ENCODE measurements around the gene TMED8. TPM values are rescaled to one million over a fixed set of nuclear protein-coding genes. Genes with fewer than 3 reads are reported as not detected.

Gene TMED8
- total RNA-seq, 1 experiment from 2014 or later, result 14.2 TPM

GRCh38 chr14:77305696-77306095, 71.2 kb downstream of the TMED8 start:
- CTCF ChIA-PET, result interaction anchor here (1.2 kb wide), 1 partner anchor 15 kb away, joined by 3 read pairs; no protein-coding TSS in a partner anchor
- POLR2A ChIA-PET, result no interaction called here
- Mint-ChIP-seq H3K27me3 (ENCODE audit: low read depth) (no peaks in the 10 kb centered on the region), H3K4me3 (no peak overlapping the region), H3K4me1 (peaks cover 2% of the 10 kb centered on the region; the same call in 1 of the 2 replicates), H3K27ac (no peak overlapping the region), H3K9me3 (no peaks in the 10 kb centered on the region), H3K36me3 (no peaks in the 10 kb centered on the region)
- ATAC-seq (no peak), DNase-seq (ENCODE audit: low spot score) (no peak)
- TF ChIP-seq CDX4 (CRISPR knock-in tag; IDR thresholded peaks at IDR 0.05; ENCODE audit: borderline replicate concordance), result no peak
- no peak for TF ChIP-seq SP1 (CRISPR knock-in tag; conservative IDR thresholded peaks at IDR 0.05)
- no peak for TF ChIP-seq ZNF416 (CRISPR knock-in tag; IDR thresholded peaks at IDR 0.05)
- no peak for TF ChIP-seq ZBTB21 (CRISPR knock-in tag; IDR thresholded peaks at IDR 0.05; ENCODE audit: borderline replicate concordance)
- no peak for TF ChIP-seq ETV6 (CRISPR knock-in tag; IDR thresholded peaks at IDR 0.05)
- TF ChIP-seq ZNF121 (CRISPR knock-in tag; IDR thresholded peaks at IDR 0.05), result no peak
- TF ChIP-seq FOXJ3 (CRISPR knock-in tag; IDR thresholded peaks at IDR 0.05; ENCODE audit: borderline replicate concordance), result no peak
- no peak for TF ChIP-seq ERG (CRISPR knock-in tag; IDR thresholded peaks at IDR 0.05)
- TF ChIP-seq MLX (CRISPR knock-in tag; IDR thresholded peaks at IDR 0.05), result no peak
- no peak for TF ChIP-seq NFE2L1 (CRISPR knock-in tag; IDR thresholded peaks at IDR 0.05)
- TF ChIP-seq ESRRA (CRISPR knock-in tag; IDR thresholded peaks at IDR 0.05; ENCODE audit: borderline replicate concordance), result no peak

- H3K9me3 Mint-ChIP-seq, result no peaks in the 10 kb centered on the region
- H3K27me3 Mint-ChIP-seq (ENCODE audit: low read depth), result no peaks in the 10 kb centered on the region
- H3K36me3 Mint-ChIP-seq, result no peaks in the 10 kb centered on the region; the same call in 1 of the 2 replicates
- DNase-seq (ENCODE audit: low spot score), result no peak
- H3K4me3 Mint-ChIP-seq, result no peak overlapping the region
- POLR2A ChIA-PET, result interaction anchor here (0.6 kb wide), 1 partner anchor 142 kb away, joined by 5 read pairs; no protein-coding TSS in a partner anchor
- no peak for ATAC-seq
- H3K4me1 Mint-ChIP-seq, result peaks cover 2% of the 10 kb centered on the region; the same call in 1 of the 2 replicates
- CTCF ChIA-PET, result interaction anchor here (0.6 to 3.0 kb wide), 3 partner anchors 12 to 379 kb away, joined by 4 to 23 read pairs (median 7); partner anchors contain the start of genes GSTZ1 and POMT2
- no peak overlapping the region for H3K27ac Mint-ChIP-seq
- no peak for TF ChIP-seq ZNF671 (CRISPR knock-in tag; IDR thresholded peaks at IDR 0.05)
- TF ChIP-seq SP1 (CRISPR knock-in tag; conservative IDR thresholded peaks at IDR 0.05), result no peak
- TF ChIP-seq NR1H2 (CRISPR knock-in tag; IDR thresholded peaks at IDR 0.05), result no peak
- no peak for TF ChIP-seq GTF2I (CRISPR knock-in tag; conservative IDR thresholded peaks at IDR 0.05)
- TF ChIP-seq MAX (CRISPR knock-in tag; IDR thresholded peaks at IDR 0.05), result no peak
- TF ChIP-seq JAZF1 (CRISPR knock-in tag; IDR thresholded peaks at IDR 0.05), result no peak
- no peak for TF ChIP-seq NR2C2 (CRISPR knock-in tag; IDR thresholded peaks at IDR 0.05)
- TF ChIP-seq AFF4 (CRISPR knock-in tag; IDR thresholded peaks at IDR 0.05; ENCODE audit: borderline replicate concordance), result no peak
- no peak for TF ChIP-seq MXD4 (CRISPR knock-in tag; IDR thresholded peaks at IDR 0.05; ENCODE audit: borderline replicate concordance)
- TF ChIP-seq ZNF416 (CRISPR knock-in tag; IDR thresholded peaks at IDR 0.05), result no peak
- no peak for TF ChIP-seq AR (CRISPR knock-in tag; IDR thresholded peaks at IDR 0.05)
These were observed 73.3 kb downstream of the TMED8 start for GRCh38 chr14:77303417-77304156.

Data from WTC11 (cell line).